HG03135 (cell line): ENCODE results near the gene SMS.

Experiments
- ATAC-seq: cut with Tn5 transposase; IDR thresholded peaks from one replicate; pipeline ENCODE4 v1.9.1; 2021; ENCODE audit warnings: mild to moderate bottlenecking, moderate library complexity; ENCODE audit not compliant: unreplicated experiment

SMS gene

GRCh38 chrX:21940356-21940829 lies at the start of gene SMS:
SMS (plus strand) TSS chrX:21940709; CDS start chrX:21940825, 116 bp downstream.
- peak; percentile 51 for ATAC-seq

- no peak for ATAC-seq
These were observed 35.2 kb upstream of the SMS start for GRCh38 chrX:21905313-21905712.

DNA sequence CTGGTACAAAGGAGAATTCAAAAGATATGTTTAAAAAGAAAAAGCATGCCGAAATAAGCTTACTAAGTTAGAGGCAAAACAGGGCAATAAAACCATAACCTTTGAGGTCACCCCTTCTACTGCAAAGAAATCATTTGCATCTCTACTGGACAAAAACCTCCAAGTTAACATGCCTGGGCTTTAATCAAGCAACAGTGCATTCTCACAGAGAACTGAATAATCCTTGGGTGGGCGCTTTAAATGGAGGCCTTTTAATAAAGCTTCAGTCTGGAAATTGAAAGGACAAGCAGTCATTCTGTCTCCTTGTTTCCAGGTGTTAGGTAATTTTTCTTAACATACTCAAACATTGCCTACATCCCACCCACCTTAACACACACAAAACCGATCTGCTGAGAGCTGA lies 34.6 kb upstream of the SMS start:
- no peak for ATAC-seq

DNA sequence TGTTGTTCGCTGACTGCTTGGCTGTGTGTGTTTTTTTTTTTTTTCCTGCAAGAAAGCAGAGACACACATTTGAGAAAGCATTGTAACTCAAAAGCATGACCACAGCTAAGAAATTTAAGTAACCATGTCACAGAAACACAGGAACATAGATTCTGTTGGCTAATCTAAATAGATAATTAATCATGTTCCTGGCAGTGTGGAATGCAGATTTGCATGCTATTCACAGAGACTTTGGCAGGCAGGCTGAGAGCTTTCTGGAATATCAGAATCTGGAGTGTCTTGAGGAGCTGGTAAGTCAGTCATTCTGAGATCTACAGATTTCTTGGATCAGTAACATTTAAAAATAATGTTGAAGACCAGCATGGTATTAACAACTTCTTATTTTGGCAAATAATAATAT lies 33.2 kb upstream of the SMS start:
- no peak for ATAC-seq

GRCh38 chrX:21911481-21911880 lies 29.0 kb upstream of the SMS start:
- no peak for ATAC-seq

DNA sequence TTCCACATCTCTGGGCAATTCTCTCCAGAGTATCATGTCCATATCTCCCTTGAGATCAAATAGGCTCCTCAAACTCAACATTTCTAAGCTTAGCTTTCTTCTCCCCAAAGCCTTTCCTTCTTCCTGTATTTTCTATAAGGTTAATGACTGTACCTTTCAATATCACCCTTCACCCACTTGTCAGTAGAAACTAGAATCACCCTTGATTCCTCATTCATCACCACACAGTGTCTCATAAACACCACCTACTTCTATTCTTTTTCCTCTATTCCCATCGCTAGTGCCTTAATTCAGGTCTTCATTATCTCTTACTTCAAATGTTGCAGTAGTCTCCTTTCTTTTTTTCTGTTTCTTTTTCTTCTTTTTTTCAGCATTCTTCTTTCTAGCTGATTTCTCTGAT lies 28.3 kb upstream of the SMS start:
- ATAC-seq = no peak

DNA sequence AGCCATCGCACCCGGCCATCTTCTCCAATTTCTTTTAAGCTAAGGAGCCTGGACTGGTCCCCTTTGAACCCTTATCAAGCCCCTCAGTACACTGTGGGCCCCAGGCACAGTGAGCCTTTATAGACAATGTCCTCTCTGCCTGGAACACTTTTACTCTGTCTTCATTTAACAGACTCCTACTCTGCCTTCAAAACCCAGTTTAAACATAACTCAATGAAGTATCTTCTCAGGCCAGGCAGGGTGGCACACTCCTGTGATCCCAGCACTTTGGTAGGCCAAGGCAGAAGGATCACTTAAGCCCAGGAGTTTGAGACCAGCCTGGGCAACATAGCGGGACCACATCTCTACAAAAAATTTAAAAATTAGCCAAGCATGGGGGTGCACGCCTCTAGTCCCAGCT lies 27.5 kb upstream of the SMS start:
- ATAC-seq = no peak

- no peak for ATAC-seq
These were observed 14.4 kb upstream of the SMS start for GRCh38 chrX:21926116-21926515.

- no peak for ATAC-seq
These were observed 13.8 kb upstream of the SMS start for GRCh38 chrX:21926527-21927278.

GRCh38 chrX:21929209-21929608 lies 11.3 kb upstream of the SMS start:
- no peak for ATAC-seq

DNA sequence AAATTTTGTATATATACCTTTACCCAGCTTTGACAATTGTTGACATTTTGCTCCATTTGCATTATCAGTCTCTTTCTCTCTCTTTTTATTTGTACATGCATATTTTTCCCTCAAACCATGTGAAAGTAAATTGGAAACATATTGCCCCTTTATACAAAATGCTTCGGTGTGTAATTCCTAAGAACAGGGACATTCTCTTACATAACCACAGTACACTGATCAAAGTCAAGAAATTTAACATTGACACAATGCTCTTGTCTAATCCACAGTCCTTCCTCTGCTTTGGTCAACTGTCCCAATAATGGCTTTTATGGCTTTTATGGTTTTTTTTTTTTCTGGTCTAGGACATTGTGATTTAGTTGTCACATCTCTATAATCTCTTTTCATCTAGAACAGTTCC lies 9.5 kb upstream of the SMS start:
- no peak for ATAC-seq

GRCh38 chrX:21932292-21933002 lies 8.1 kb upstream of the SMS start:
- ATAC-seq = no peak

GRCh38 chrX:21933077-21933476 lies 7.4 kb upstream of the SMS start:
- ATAC-seq = no peak

- no peak for ATAC-seq
These were observed 6.1 kb upstream of the SMS start for GRCh38 chrX:21934414-21934813.

- no peak for ATAC-seq
These were observed 603 bp upstream of the SMS start for GRCh38 chrX:21939906-21940305.

- no peak for ATAC-seq
These were observed 3.1 kb downstream of the SMS start for GRCh38 chrX:21943460-21944135.

GRCh38 chrX:21944136-21944615 lies 3.7 kb downstream of the SMS start:
- ATAC-seq = no peak

- no peak for ATAC-seq
These were observed 6.6 kb downstream of the SMS start for GRCh38 chrX:21946925-21947641.

- no peak for ATAC-seq
These were observed 7.2 kb downstream of the SMS start for GRCh38 chrX:21947671-21948070.

DNA sequence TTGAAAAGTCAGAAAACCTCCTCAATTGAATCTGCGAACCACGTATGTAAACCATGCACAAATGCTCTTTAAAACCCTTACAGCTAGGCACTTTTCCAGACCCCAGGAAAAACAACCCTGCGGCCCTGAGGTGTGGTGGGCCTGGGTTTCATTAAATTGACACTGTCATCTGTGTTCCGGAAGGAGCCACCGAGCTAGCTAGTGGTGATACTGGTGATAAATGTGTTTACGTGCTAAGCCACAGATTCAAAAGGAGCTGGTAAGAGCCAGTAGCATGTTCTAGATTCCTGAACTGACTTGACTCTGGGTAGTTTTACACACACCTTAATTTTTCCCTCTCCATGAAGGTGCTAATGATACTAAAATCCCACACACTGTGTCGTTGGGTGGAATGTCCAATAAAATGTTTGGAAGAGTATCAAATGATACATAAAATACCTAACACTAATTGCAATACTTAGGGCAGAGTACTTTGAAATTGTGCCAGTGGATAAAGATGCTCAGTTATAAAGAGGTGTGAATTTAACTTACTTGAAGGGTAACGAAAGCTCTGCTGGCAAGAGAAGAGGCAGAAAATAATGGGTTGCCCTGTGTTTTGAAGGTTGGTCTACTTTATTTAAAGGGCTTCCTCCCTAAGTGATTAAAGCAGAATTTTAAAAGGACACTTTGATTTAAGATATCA lies 8.5 kb downstream of the SMS start:
- ATAC-seq = no peak
